Suppressor macrophage treated with lipopolysaccharide for 1 hour (primary cell): ENCODE measurements around the gene OMA1.

ENCODE experiments used
- DNase-seq, 3 donors: peaks; one replicate each; pipeline ENCODE4 v3.0.0-alpha.2; 2020 to 2022

The OMA1 gene

DNA sequence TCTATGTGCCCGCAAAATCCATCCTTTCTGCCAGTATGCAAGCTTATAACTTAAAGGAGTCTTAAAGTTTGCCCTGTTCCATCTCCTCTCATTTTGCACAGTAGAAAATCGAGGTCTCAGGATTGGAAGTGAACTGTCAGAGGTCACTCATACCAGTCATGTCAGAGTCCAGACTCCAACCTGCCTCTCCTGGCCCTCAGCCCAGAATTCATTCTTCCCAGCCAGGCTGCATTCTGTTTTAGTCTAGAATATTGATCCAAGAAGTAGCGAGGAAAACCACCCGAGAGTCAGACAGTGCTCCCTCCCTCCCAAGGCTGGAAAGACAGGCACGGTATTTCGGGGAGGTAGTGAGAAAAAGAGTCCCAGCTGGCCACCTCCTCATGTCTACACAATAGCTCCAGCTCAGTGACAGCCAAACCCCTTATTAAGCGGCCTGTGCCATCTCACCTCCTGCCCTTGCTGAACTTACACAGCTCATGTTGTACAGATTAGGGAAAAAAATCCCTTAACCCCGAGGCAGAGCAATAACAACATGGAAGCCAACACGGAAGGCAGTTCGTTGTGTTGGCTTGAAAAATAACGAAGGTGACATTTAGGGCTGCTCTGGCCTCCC is 89.4 kb downstream of the OMA1 start:
- DNase-seq = no peak

DNA sequence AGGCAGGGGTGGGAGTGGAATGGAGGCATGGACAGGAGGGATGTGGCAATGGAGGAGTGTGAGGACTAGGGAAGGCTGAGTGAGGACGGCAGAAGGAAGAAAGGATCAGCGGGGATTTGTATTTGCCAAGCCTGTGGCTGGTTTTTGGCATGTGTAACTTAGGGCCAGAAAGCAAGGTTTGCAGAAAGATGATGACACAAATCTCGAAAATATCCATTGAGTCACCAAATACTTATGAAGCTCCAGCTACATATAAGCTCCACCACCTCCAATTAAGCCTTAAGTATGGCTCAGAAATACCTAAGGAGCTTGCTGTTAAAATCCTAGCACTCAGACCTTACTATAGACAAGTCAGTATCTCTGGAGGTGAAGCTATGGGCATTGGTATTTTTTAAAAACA is 90.1 kb downstream of the OMA1 start:
- DNase-seq = no peak

DNA sequence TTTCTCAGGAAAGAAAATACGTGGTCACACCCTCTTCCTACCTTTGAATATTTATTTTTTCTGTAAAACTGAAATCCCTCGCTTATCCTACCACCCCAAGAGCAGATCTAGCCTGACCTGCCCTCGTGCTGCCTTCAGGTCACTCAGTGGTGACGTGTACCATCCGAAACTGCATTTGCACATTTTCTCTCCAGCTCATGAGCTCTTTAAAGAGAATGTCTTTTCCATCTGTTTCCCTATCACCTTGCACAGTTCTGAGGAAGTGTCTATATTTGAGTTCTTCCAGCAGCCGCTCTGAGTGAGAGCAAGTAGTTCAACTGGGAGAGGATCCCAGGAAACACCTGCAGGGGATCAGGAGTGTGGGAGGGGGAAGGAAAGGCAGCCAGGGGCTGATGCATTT is 91.7 kb downstream of the OMA1 start:
- no peak for DNase-seq

DNA sequence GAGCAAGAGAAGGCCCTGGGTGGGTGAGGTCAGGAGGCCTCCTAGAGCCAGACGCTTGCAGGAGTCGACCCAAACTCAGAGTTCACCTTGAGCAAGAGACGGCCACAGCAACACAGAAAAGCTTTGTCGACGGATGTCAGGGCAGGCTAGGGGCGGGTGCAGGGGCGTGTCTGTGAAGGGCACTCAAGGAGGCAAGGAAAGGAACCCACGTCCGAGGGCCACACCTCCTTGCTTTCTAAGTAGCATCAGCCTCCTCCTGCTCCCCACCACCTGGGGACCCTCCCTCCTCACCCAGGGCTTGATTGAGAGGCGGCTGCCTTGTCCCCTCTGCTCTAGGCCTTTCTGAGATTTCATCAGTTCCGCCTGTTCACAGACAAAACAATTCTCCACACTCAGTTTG is 92.1 kb downstream of the OMA1 start:
- no peak for DNase-seq

DNA sequence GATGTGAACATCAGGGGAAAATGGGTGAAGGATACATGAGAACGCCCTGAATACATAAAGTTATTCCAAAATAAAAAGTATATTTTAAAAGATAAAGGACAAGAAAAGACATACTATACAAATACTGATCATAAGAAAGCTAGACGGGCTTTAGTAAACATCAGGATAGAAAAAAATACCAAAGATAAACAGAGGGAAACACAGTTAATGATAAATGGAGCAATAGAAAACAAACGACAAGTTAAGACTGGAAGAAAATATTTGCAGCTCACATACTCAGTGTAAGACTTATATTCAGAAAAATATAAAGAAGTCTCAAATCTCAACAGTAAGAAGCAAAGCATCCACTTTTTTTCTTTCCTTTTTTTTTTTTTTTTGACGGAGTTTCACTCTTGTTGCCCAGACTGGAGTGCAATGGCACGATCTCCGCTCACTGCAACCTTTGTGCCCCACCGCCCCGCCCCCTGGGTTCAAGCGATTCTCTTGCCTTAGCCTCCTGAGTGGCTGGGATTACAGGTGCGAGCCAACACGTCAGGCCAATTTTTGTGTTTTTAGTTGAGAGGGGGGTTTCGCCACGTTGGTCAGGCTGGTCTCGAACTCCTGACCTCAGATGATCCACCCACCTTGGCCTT is 94.8 kb downstream of the OMA1 start:
- no peak for DNase-seq

DNA sequence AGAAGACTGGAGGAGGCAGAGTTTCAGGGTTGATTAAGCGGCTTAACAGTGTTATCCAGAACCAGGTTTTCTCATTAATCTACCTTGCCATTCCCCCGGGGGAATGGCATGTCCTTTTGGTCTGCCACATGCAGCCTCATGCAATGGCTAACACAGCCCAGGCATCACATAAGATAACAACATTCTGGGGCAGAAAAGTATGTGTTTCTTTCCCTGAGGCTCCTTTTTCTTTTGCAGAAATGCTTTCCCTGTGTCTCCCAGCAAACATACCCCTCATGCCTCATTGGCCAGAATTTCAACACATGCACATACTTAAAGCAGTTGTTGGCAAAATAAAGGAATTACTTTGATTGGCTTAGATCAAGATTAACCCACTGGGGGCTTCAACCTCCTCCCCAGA is 98.6 kb downstream of the OMA1 start:
- DNase-seq = no peak

DNA sequence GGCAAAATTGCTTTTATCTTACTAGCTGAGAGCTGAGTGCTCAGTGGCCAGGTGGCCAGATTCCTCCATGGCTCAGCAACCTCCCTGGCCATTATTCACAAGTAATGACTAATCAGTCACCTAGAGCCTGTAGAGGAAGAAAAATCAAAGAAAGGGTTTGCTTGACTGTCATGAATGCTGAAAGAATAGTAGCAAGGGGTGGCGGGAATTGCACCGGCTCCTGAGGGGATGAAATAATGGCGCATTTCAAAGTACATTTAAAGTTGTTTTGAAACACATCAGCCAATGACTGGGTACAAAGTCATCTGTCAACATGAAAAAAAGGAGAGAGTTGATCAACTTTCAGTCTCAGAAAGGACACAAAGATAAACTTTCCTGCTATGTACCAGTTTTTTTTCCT is 99.5 kb downstream of the OMA1 start:
- no peak for DNase-seq

DNA sequence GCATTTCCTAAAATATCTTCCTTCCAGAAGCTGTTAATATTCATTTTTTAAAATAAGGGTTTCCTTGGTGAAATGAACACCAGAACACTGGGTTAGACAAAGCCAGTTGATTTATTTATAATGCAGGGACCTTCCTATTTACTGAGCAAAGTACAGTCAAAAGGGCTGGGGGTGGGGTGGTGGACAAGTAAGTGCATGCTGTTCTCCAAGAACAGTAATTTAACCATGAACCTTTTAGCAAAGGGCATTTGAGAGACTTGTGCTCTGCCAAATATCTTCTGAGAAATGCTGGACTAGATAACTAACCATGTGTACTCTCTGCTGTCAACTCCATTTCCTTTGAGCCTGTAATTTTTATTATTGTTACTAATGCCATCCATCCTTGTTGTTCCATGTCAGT is 100.2 kb downstream of the OMA1 start:
- DNase-seq = no peak

DNA sequence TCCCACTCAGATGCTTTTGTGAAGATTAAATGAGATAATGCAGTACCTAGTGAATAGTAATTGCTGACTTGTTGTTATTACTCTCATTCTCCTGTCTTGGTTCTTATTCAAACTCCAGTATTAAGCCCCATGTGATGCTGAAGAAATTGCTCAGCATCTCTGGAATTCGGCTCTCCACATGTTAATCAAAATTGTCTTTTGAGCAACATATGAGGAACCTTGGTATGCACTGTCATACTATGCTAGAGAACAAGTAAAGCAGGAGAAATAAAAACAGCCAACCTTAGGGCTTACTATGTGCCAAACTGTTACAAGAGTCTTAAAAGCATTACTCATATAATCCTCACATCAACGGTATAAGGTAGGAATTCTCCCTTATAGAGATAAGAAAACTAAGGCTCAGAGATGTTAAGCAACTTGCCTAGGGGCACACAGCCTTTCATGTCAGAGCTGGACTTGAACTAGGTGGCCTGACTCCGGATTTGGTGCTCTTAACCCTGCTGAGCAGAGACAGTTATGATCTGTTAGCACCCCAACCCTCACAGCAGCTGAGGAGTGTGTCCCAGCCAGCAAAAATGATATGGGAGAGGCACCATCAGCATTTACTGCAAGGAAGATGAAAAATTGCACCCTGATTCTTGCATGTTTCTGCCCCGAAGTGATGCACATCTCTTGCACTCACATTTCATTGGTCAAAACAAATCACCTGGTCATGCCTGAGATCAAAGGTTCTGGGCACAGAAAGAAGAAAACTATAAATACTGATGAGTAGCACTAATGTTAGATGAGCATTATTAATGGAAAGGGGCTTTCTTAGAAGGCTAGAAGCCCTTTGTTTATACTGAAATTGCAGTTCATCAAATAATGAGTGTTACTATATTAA is 102.3 kb downstream of the OMA1 start:
- DNase-seq = no peak

DNA sequence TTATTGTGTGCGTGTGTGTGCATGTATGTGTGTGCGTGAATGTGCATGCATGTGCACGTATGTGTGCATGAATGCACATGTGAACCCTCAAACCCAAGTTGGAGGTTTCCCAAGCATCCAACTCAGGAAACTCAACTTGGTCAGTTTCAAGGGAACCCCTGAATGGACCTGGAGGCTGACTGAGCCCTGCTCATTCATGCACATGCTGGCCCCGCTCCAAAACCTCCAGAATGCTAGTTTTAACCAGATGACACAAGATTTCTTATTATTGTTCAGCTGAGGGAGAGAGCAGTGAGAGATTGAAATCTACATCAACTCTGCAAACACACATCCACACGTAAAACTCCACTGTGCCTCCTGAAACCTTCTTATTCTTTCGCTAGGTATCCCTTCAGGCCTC is 104.4 kb downstream of the OMA1 start:
- no peak for DNase-seq

DNA sequence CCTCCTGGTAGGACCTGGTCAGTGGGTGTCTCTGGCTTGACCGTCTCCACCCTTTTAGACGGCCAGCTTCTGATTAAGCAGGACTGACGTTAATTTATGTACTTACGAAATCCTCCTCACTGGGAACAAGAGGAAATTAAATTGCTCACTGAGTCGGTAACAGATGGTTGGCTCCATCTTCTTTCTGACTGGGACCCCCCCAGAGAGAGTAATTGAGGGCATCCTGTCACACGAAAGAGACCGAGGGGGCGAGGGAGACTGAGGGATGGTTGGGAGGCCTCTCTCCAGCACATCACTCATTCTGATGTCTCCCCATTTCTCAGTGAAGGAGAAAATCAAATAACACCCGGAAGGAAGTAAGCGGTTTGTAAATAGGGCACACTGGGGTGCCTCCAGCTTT is 104.8 kb downstream of the OMA1 start:
- DNase-seq = no peak

DNA sequence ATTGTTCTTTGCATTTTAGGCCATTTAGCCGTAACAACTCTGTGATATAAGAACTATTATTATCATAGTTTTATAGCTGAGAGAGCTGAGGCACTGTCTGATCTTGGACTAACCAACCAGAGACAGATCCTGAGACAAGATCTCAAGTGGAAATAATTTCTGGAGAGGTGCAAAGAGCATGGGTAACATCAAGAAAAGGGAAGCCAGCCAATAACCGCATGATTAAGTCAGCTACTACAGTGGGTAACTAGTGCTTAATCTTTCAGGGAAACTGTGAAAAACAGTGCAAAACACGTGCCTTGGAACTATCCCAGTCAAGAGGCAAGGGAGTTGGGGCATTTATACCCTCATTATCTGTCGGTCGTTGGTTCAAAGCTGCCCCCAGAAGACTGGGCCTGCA is 105.8 kb downstream of the OMA1 start:
- DNase-seq = no peak

DNA sequence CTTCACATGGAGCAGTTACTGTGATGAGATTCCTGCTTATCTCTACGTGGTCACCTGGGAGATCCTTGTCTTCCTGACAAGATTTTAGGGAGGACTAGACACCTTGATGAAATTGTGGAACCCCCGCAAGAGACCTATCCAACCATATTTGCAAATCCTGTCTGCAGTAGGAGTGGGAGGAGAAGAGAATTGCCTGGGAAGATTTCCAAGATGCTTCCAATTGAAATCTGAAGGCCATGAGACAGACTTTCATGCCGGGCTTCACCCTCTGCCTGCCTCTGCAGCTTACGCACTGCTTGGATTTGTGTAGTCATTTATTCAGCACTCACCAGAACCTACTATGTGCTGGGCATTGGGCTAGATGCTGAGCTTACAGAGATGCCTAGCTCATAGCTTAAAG is 106.6 kb downstream of the OMA1 start:
- DNase-seq = no peak

DNA sequence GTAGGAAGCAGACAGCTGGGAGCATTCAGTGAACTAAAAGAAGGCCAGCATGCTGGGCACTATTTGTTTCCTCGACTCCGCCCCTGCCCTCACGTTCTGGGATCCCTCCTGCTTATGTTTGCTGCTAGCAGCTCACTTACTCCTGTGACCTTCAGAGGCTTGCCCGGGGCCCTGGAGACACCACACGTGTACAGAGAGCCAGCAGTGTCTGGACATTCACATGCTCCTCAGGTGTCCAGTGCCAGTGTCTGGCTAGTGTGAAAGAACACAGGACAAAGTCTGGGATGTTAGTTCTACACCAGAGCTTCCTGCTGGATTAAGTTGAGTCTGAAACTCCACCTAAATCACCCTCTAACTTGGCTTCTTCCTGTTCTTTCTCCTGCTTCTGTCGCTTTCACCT is 108.1 kb downstream of the OMA1 start:
- DNase-seq = no peak

DNA sequence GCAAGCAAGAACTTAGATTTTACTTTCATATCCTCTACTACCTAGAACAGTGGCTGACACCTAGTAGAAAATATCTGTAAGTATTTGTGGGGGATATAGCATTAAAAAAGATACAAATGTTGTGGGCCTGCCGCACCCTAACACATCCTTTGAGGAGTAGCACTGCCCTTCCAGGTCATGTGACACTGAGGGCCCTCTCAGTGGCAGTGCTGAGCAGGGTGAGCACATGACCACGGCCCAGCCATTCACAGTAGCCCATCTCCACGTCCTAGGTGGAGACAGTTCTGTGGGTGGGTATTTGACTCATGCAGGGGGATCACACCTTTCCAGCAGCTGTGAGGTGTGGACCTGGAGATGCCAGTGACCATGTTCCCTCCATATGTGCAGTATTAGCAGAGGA is 108.9 kb downstream of the OMA1 start:
- no peak for DNase-seq

DNA sequence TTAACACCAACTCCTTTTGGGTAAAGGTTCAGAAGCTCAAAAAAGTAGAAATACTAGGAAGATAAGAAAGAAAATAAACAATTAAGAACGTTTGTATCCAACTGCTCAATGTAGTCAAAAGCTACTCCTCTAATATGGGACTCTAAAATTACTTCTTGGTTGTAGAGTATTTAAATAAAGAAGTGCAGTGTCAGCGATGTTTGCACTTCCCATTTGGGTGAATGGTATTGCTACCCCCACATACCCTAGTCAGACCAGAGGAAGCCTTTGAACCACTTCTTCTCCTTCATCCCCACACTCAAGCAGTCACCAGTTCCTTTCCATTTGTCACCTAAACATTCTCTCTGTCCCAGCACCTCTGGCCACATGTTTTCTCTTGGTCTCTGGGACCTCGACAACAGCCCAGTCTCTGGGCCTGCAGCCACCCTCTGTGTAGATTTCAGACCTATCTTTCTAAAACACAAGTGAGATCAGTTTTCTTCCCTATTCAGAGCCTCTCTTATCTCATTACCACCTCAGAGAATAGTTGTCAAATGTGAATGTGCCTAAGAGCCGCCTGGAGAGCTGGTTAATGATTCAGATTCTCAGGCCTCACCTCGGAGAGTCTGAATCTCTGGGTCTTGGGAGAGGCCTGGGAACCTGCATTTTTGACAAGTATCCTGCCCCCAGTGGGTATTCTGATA is 109.8 kb downstream of the OMA1 start:
- DNase-seq = peak in 2 of 3 donors; percentile 43 to 47

DNA sequence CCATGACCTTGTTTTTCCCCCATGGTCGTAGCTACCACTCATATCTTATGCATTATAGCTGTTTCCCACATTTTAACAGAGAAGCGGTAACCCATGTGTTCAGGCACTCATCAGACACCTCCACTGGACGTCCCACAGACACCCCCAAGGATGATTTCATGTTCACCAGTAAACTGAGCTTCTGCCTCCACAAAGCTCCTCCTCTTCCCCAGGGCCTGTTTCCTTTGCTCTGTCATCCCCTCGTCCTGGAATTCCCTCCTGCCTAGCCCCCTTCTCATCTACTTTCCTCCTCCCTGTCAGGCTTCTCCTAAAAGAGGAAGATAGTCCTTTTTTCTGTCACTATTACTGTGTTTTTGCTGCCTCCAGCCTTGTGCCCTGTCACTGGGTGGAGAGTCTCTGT is 111.2 kb downstream of the OMA1 start:
- peak; percentile 76 to 79 (median 78) for DNase-seq

DNA sequence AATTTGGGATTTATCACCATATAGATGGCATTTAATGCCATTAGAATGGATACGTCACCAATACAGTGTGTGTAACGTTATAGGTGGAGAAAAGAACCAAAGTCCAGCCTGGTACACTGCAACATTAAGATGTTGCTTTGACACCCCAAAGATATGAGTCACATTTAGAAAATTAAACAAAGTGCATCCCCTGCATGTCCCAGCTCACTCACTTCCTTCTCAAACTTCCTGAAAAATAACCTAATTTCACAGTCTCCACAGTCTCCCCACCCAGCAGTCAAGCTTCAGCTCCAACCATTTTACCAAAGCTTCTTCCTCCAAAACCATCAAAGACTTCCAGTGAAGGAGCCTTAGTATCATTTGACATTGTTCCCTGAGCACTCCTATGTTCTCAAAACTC is 111.9 kb downstream of the OMA1 start:
- peak; percentile 62 to 86 (median 82) for DNase-seq

DNA sequence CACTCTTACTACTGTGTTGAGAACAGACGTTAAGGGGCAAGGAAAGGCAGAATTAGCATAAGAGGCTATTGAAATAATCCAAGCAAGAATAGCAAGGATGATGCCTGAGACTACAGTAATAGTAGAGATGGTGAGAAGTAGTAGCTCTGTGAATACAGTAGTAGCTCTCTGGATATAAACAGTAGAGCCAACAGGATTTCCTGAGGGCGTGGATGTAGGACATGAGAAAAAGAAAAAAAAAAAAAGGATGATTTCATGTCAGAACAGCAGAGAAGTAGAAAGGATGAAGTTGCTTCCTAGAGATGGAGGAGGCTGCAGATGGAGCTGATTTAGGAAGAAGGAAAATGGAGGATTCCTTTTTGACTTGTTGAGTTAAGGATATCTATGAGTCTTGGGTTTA is 112.3 kb downstream of the OMA1 start:
- DNase-seq = no peak

DNA sequence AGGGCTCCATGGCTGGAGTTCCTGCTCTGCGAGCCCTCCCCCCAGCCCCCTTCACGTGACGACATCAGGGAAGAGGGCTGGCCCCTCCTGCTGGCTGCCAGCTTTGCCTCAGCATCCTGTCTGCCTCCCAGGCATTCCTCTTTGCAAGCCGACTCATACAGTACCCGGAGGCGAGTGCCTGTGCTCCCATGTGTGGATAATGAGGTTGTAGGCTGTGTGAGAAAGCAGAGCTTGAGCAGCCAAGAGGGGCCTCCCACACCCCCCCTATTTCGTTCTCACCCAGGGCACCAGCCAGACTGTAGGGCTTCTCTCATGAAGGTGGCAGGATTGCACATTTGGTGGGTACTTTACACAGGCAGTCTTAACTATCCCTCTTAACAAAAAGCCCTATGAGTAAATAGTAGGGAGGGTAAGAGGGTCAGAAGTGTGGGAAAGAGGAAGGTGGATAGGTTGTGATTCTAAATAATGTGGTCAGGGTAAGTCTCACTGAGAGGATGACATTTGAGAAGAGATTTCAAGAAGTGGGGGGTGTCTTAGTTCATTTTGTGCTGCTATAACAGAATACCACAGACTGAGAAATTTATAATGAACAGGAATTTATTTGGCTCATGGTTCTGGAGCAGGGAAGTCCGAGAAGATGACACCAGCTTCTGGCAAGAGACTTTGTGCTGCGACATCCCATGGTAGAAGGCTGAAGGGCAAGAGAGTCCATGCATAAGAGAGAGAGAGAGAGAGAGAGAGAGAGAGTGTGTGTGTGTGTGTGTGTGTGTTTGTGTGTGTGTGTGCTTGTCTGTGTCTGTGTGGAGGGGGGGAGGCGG is 113.5 kb downstream of the OMA1 start:
- peak; percentile 55 to 86 (median 80) for DNase-seq

DNA sequence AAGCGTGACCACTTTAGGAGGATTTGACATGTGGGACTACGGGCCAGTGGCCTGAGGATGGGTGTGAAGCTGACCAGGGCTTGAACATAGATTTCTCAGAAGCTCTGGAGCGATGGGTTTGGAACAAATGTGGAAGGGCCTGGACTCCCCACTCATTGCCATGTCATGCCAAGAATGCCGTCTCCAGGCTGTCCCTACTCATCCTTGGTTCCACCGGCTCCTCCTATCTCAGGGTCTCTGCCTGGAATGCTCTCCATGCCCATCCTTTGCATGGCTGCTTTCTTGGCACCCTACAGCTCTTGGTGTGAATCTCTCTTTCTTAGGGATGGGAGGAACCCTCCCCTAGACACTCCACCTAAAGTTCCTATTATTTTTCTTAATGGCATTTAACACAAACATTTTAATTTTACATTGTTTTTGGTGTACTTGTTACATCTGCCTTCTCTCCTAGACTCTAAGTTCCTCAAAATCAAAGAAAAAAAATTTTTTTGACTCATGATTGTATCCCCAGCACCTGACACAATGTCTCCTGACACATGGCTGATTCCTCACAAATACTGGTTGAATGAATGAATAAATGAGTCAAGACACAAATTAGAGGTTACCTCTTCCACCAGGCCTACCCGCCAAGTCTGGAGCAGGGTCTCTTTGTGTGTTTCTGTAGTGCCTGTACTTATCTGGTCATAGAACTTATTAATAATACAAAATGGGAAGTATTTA is 114.5 kb downstream of the OMA1 start:
- DNase-seq = peak; percentile 54 to 86 (median 85)
